Stimulated activated CD8-positive, alpha-beta memory T cell treated with anti-CD3 and anti-CD28 coated beads, Interleukin-7, amount 100 ng/mL, for 24 hours (primary cell): ENCODE measurements around the gene MACROD2.

Experiments
- DNase-seq: peaks from one replicate; pipeline ENCODE4 v3.0.0-alpha.2; 2020; ENCODE audit warnings: low read depth

Gene MACROD2

GRCh38 chr20:15862178-15862577, 1866.9 kb downstream of the MACROD2 start:
- no peak for DNase-seq

- no peak for DNase-seq
Observed at GRCh38 chr20:15863735-15864134, 1868.4 kb downstream of the MACROD2 start.

DNA sequence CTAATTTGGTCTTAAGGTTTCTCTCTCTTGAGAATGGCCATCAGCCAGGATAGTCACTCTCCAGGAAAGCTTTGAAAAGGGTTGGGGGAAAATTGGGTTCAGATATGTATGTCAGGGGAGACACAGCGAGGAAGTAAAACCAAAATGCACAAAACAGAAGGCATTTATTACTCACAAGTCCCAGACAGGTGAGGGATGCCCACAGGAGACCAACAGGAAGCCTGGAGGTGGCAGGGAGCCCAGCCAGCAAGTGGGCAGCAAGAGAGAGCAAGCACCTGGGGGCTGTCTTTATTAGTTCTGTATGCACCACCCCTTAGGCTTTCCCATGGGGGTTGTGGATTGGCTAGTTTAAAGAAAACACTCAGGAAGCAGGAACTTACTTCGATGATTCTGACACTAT, 1870.2 kb downstream of the MACROD2 start:
- DNase-seq, result no peak

- no peak for DNase-seq
Observed at GRCh38 chr20:15866916-15867730, 1871.8 kb downstream of the MACROD2 start.

- DNase-seq, result no peak
Observed at GRCh38 chr20:15867899-15868298, 1872.6 kb downstream of the MACROD2 start.

GRCh38 chr20:15875446-15875845, 1880.1 kb downstream of the MACROD2 start:
- no peak for DNase-seq

GRCh38 chr20:15882553-15882952, 1887.2 kb downstream of the MACROD2 start:
- DNase-seq, result no peak

- no peak for DNase-seq
Observed at GRCh38 chr20:15886250-15886649, 1890.9 kb downstream of the MACROD2 start.

- DNase-seq, result no peak
Observed at GRCh38 chr20:15887387-15887786, 1892.1 kb downstream of the MACROD2 start.

- DNase-seq, result no peak
Observed at GRCh38 chr20:15889061-15889460, 1893.7 kb downstream of the MACROD2 start.

DNA sequence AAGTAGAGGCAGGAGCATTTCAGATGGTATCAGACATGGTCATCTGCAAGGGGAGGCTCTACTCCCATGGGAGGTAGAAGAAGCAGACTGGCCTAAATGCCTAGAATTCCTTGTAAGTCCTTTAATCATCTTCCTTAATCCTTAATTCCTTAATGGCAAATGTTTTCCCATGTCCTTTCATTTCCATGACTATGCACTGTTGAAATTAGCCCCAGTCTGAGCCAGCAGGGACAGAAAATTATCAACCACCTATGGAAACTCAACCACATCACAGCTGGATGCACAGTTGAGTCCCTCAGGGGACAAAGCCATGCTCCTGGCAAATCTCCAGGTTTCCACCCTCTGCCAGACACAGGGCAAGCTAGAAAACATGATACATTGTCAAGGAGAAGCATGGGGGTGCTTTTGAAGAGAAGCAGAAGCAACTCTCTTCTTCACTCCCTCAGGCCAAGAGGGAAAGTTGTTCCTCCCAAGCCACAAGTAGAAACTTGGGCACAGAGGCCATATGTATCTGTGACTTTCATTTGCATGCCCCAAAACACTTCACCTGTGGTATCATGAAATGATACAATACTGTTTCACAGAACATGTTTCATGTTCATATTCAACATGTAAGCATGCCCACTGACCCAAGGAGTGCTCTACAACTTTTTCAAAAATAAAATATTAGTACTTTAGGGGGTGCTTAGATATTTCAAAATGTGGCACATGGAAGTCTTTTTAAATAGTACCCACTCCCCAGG, 1894.4 kb downstream of the MACROD2 start:
- no peak for DNase-seq

DNA sequence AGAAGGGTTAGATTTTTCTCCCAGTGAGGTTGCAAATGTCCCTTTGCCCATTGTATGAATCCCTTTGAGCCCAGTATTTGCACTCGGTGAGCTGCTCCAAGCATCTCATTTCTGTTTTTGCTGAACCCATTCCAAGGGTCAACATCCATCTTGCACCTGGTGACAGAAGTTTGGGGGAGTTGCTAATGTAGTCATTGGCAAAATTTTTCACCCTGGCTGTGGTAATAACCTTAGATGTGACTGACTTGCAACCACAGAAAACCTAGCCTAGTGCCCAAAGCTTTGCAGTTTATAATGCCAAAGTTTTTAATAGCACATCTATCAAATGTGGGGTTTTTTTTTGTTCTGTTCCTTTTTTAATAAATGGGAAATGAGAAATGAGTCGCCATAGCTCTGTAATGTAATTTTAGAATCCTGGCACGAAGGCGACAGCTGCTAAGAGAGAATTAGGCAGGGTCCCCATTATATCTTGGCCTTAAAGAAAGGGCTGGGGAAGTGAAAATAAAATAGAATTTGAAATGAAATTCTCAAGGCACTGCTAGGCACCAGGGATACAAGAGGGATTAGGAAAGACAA, 1895.2 kb downstream of the MACROD2 start:
- DNase-seq, result no peak

DNA sequence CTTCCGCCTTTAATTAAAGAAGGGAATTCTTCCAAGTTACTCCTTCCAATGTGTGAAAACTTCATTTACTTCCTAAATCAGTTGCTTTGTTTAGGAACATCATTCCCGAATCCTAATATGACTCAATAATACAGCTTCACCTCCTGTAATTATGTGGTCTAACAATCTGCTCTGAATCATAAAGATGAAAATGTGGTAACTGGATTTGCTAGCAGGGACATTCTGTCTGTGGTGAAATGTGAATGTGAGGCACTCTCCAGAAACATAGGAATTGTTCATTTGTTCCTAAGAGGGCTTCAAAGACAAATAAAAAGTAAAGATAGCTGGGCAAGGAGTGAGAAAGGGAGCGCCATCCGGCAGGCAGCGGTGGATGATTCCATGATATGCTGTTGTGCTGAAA, 1899.8 kb downstream of the MACROD2 start:
- no peak for DNase-seq

DNA sequence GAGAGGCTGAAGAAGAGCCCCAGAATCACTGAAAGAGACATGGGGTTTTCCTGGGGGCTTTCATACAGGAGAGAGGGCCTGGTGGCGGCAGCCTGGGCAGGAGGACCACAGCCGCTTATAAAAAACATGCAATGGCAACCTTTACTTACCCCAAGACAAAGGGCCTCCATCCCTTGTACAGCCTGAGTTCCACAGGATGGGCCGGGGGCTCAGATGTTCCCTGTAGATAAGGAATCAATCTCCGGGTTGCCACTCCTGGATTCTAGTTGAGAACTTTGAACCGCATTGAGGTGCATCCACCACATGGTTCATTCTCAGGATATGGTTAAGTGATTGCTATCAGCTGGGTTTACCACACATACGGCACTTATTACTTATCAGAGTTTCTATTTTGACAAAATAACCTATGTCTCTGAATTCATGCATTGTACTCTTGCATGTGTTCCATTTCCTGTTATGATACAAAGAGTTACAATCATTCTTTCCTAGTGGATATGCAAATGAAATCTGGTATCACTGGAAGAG, 1900.3 kb downstream of the MACROD2 start:
- DNase-seq, result no peak

DNA sequence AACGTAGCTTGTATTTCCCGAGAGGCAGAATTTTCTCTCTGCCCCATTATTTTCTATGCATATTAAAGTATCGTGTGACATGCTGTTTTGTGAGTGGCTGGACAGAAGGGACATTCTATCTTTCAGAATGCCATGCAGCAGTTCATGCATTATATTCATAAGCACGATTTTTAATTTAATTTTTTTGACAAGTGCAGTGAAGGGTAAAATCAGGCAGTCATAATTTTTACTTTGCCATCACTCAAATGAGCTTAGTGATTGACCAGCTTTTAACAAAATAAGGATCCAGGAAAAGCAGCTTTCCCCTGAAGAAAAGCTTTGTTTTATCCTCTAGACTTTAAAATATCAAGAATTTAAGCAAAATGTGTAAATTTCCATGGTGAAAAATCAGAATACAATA, 1904.7 kb downstream of the MACROD2 start:
- no peak for DNase-seq

DNA sequence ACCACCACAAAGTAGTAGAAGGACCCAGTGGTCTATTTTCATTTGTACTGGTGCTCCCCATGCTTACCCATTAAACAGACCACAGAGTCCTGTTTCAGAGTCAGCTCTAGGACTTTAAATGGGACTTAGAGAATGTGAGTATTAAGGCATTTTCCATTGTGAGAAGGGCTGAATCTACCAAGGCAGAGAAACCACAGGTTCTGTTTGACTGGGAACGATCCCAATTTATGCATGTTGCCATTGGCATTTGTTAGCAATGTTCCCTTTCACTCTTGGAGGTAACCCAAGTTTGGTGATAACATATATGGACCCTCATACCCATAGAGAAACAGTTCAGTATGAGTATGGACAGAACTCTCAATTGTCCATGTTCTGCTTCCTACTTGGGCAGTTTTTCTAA, 1905.1 kb downstream of the MACROD2 start:
- DNase-seq, result no peak

DNA sequence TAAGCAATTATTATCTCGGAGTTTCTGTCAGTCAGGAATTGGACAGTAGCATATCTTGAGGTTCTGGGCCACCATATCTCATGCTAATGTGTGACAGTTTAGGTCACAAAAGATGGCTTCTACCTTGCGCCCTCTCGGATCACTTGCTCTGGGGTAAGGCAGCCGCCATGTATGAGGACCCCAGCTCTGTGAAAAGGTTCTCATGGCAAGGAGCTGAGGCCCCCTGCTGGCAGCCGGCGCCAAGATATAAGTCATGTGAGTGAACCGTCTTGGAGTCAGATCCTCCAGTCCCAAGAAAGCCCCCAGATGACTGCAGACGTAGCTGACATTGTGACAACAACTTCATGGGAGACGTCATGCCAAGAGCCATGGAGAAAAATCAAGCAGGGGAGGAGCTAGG, 1907.2 kb downstream of the MACROD2 start:
- DNase-seq, result no peak

DNA sequence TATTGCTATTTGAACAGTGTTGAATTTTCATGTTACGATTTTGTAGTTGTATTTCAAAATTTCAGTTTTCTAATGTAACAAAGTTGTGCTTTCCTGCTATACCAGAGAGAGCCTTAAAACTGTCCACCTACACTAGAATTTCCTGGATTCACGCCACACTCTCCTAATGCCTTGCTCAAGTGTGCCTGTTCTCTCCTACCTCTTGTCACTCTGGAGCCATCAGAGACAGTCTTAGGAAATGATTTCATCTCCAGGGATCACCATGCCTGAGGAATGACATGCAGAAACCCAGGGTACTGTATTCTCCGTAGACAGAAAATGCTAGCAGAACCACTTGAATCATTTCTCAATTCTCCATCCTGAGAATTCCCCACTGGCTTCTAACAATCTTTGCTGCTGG, 1910.3 kb downstream of the MACROD2 start:
- DNase-seq, result no peak

- DNase-seq, result no peak
Observed at GRCh38 chr20:15909995-15910394, 1914.7 kb downstream of the MACROD2 start.

- DNase-seq, result no peak
Observed at GRCh38 chr20:15911581-15911980, 1916.3 kb downstream of the MACROD2 start.

DNA sequence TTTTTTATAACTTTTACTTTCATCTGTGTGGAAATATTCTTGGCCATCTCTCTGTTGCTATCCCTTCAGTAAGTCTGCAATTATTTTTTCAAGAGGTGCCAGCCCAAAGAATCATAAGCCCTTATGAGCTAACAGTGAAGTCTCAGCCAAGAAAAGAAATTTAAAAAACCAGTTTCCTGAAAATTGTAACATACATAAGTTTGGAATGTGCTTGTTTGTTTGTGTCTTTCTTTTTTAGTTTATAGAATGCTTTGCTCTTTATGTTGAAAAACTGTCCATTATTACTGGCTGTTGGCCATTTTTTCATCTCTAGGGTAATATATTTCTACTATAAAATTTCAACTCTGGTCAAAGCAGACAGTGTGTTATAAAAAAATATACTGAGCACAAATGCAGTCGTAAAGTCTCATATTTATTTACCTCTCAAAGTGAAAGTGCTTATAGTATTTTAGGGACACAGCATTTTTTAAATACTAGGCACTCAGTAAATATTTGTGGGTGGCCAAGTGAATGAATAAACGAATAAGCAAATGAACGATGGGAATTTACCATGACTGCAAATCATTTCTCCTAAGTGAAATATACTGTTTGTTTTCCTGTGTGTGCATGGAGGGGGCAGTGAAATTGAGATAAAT, 1918.2 kb downstream of the MACROD2 start:
- no peak for DNase-seq

DNA sequence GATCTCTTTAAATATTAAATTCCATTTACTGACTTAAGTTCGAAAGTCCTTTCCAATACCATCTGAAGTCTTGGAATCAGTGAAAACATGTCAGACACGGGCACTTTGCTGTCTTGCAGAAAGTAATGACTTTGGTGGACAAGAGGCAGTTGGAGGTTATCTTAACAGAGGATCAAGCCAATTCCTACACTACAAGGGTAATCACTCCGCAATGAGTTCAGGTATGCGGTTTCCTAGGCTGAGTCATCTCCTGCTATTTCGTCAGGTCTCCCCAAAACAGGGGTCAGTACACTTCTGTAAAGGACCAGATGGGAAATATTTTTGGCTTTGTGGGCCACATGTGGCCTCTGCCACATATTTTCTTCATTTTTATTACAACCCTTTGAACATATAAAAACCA, 1921.3 kb downstream of the MACROD2 start:
- no peak for DNase-seq
